ENCODE measurements around the gene CX3CR1.

CX3CR1 gene

DNA sequence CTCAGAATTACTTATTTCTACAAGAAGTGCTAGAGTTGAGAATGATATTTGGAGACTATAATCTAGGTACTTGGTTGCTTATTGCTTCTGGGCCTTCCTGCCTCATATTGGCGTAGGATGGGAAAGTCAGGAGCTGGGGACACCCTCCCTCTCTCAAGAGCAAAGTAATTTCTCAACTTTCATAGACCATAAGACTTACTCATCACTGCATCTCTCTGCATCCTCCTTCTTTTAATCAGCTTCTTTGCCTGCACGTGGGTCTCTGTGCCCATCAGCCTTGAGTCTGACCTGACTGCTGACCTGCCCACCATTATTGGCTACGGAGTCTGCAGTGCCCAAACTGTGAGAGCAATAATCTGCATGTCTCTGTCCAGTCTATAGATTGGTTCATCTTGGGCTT lies 60.1 kb downstream of the CX3CR1 start:
- Mint-ChIP-seq H3K27me3 (peaks cover 55% of the 10 kb centered on the region), H3K27ac (no peak overlapping the region)

DNA sequence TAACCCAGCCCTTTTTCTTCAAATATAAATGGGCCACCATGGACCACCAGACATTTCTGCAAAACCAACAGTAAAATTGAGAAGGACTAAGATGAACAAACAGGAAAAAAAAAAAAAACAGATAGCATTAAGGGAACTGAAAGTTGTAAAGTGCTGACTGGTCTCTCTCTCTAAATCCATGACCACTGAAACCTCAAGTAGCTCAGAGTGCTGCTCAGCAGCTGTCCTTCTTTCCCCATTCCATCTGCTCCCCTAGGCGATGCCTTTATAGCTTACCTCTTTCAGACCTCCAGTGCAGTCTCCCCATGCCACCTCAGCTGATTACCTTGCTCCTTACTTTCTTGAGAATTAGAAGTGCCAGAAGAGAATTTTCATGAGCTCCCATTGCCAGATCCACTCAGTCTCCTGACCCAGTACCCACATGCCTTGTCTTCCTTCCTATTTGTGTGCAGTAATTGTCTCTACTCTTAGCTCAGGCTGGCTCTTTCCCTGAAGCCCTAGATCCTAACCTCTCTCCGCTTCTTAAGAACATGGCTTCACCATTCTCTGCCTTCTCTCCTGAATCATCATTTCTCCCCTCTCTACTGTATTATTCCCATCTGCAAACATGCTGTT lies 63.6 kb downstream of the CX3CR1 start:
- Mint-ChIP-seq H3K27ac (no peak overlapping the region), H3K9me3 (no peaks in the 10 kb centered on the region)

More for the DNA sequence above, 60.1 kb downstream of the CX3CR1 start:
- H3K36me3 Mint-ChIP-seq, result peaks cover 3% of the 10 kb centered on the region
- no peak for DNase-seq
- CTCF ChIA-PET, result interaction anchor here (1.5 to 7.0 kb wide), 2 partner anchors 68 to 72 kb away, joined by 6 to 33 read pairs; no protein-coding TSS in a partner anchor
- H3K4me1 Mint-ChIP-seq, result peaks cover 30% of the 10 kb centered on the region
- no peak overlapping the region for H3K4me3 Mint-ChIP-seq
- H3K9me3 Mint-ChIP-seq, result no peaks in the 10 kb centered on the region

DNA sequence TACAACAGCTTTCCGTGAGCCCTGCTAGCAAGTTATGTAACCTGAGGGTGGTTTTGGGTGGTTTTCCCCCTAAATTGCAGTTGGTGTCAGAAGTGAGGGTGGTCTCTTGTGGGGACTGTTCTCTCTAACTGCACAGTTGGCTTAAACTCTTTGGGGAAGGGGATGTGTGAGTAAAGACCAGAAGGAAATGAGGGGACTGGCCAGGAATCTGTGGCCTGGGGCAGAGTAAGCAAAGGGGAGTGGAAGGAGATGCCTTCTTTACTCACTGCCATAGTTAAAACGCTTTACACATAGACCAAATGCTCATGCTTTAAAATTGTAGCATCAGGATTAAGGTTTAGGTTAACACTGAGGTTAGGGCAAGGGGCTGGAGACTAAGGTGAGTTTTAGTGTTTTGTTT lies 66.2 kb downstream of the CX3CR1 start:
- H3K36me3 Mint-ChIP-seq, result peaks cover under 1% of the 10 kb centered on the region
- CTCF ChIA-PET, result interaction anchor here (7.0 kb wide), 1 partner anchor 74 kb away, joined by 33 read pairs; no protein-coding TSS in a partner anchor
- H3K4me1 Mint-ChIP-seq, result peaks cover 23% of the 10 kb centered on the region
- DNase-seq, result no peak
- H3K9me3 Mint-ChIP-seq, result peaks cover 4% of the 10 kb centered on the region
- peaks cover 39% of the 10 kb centered on the region for H3K27me3 Mint-ChIP-seq
- H3K27ac Mint-ChIP-seq, result no peak overlapping the region
- no peak overlapping the region for H3K4me3 Mint-ChIP-seq

More for the DNA sequence above, 63.6 kb downstream of the CX3CR1 start:
- Mint-ChIP-seq H3K27me3 (peaks cover 60% of the 10 kb centered on the region), H3K4me3 (no peak overlapping the region), H3K36me3 (peaks cover 3% of the 10 kb centered on the region), H3K4me1 (peaks cover 23% of the 10 kb centered on the region)
- CTCF ChIA-PET, result interaction anchor here (1.1 to 7.0 kb wide), 2 partner anchors 9 to 71 kb away, joined by 3 to 33 read pairs; no protein-coding TSS in a partner anchor
- no peak for DNase-seq
